Activated CD4-positive, alpha-beta T cell treated with anti-CD3 and anti-CD28 coated beads, Interleukin-10, Interleukin-2, amounts not matched to agents 100 ng/mL and 50 ng/mL, durations not matched to agents 16 hours and 8 hours (primary cell): ENCODE data around the gene ZDHHC13.

Source experiments
- DNase-seq: peaks from one replicate; pipeline ENCODE4 v3.0.0-alpha.2; 2020

Gene ZDHHC13

GRCh38 chr11:19208959-19209546 lies 92.1 kb downstream of the ZDHHC13 start:
- DNase-seq = no peak

- no peak for DNase-seq
Observed at GRCh38 chr11:19209617-19210370, 92.8 kb downstream of the ZDHHC13 start.

DNA sequence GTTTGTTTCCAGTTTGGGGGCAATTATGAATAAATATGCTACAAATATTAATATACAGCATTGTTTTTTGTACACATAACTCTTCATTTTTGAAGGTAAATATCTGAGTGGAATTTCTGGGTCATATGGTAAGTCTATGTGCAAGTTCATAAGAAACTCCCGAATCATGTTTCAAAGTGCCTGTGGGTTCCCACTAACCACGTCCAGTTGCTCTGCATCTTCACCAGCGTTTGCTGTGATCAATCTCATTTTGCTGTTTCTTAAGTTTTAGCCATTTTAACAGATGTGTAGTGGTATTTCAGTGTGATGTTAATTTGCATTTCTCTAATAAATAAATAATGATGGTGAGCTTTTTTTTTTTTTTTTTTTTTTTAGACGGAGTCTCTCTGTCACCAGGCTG lies 99.1 kb downstream of the ZDHHC13 start:
- no peak for DNase-seq

DNA sequence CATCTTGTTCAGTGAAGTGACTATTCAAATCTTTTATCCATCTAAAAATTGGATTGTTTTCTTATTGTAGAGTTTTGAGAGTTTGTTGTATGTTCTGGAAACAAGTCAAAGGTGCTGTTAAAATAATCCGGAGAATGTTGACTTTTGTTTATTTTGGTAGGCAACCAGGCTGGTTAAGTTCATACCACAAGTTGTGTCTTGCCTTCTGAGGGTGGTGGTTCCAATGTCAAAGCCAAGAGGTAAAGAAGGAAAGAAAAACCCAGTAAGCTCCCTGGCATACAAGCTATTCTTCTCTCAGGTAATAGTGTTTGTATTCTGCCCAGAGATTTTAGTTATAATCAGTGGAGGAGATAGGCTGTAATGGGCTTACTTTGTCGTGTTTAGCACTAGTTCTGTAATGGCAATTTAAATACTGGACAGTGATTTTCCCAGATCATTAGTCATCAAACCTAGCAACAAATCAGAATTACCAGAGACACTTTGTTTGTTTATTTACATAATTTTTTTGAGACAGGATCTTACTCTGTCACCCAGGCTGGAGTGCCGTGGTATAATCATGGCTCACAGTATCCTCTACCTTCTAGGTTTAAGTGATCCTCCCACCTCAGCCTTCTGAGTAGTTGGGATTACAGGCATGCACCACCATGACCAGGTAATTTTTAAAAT lies 99.9 kb downstream of the ZDHHC13 start:
- no peak for DNase-seq

DNA sequence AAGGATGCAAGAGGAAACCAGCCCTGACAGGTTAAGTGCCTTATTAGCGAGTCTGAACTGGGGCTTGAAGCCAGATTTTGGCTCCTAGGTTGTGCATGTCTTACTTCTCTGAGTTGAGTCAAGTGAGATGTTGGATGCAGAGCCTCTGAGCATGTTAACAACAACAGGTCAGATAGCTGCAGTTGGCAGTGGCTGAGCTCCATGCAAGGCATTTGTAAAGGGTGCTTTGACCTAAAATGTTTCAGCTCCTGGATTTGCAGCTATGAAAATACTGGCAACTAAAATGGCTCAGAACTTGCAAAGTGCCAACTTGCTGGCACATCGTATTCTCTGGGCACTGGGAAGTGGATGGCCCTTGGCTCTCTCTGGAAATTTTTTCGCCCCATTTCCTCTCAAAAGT lies 101.2 kb downstream of the ZDHHC13 start:
- DNase-seq = no peak

DNA sequence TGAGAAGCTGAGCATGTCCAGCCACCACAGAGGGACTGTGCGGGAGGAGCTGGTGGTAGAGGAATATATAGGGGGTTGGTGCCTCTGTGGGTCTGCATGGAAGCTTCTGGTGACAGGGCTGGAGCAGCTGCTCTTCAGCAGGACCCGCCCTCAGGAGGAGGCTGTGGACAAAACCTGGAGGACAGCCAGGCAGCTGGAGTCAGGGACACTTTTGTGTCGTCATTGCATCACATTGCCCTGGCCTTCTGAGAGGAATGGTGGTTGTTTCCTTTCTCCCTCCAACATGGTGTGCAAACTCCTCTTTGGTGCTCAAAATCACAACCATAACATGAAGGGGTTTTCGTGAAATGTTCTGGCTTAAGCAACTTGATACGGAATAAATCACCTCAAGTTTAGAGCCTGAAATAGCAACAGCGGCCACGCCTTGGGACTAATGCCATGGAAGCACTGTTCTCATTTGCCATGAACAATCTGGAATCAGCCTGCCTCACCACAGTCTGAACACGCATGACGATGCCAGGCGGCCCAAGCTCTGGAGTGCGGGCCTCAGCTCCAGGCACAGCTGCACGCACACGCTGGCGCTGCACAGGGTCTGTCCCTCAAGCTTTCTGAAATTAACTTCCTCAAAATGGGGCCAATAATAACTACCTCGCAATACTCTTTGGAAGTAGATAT lies 102.0 kb downstream of the ZDHHC13 start:
- no peak for DNase-seq

- DNase-seq = no peak
Observed at GRCh38 chr11:19220903-19221724, 104.1 kb downstream of the ZDHHC13 start.

GRCh38 chr11:19225123-19225522 lies 108.2 kb downstream of the ZDHHC13 start:
- DNase-seq = no peak

- no peak for DNase-seq
Observed at GRCh38 chr11:19225581-19225980, 108.6 kb downstream of the ZDHHC13 start.
